SHP77 treated with DMSO at 0.1 percent for 48 hours (cell line): ENCODE measurements around the gene SHD.
A peak's percentile ranks its signal among the peaks of the same experiment; 100 is the strongest.

ENCODE experiments used
- DNase-seq: peaks from one replicate; lab custom pipeline; 2025; lab: John Stamatoyannopoulos, UW

The SHD gene

DNA sequence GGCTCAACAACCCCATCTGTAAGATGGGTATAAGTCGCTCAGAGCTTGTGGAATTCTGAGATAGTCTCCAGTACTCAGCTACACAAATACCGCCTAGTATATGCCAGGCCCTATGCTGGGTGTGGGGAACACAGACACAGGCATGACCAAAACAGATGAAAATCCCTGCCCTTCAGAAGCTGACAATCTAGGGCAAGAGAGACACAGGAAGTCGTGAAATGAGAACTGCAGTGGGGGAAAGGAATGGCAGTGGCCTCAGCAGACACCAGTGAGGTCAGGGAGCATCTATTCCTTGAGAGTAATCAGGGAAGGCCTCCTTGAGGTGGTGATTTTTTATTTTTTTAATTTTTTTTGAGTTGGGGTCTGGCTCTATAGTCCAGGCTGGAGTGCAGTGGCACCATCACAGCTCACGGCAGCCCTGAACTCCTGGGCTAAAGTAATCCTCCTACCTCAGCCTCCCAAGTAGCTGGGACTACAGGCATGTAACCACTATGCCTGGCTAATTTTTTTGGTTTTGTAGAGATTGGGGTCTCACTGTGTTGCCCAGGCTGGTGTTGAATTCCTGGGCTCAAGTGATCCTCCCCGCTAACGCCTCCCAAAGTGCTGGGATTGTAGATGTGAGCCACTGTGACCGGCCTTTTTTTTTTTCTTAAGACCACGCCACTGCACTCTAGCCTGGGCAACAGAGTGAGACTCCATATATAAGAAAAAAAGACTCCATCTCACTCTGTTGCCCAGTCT is 19.9 kb downstream of the SHD start:
- DNase-seq = no peak

GRCh38 chr19:4300589-4300988 is 21.5 kb downstream of the SHD start:
- no peak for DNase-seq

DNA sequence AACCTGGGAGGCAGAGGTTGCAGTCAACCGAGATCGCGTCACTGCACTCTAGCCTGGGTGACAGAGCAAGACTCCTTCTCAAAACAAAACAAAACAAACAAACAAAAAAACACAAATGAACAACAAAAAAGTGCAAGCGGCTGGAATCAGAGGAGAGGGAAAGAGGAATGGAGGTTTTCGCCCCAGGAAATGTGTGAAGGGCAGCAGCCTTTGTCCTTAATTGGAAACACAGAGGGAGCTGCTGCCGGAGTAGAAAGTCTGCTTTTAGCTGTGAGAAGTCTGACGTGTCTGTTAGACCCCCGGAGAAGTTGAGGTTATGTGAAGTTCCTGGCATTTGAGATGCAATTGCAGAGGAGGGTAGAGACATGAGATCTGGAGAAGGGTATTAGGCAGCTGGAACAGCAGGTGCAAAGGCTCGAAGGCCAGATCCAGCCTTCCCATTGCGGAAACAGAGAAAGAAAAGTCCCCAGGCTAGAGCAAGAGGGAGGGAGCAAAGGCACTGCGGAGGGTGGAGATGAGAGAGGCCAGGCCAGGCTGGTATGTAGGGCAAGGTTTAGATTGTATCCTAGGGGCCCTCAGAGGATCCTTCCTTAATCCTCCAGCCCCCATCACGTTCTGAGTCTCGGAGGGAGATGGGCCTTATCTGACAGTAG is 22.6 kb downstream of the SHD start:
- DNase-seq = no peak

- no peak for DNase-seq
These were observed 23.2 kb downstream of the SHD start, which contains the start of gene TMIGD2 for GRCh38 chr19:4302243-4302640. Gene TMIGD2 (minus strand): TSS chr19:4302389. CDS start chr19:4302385, 4 bp downstream.

DNA sequence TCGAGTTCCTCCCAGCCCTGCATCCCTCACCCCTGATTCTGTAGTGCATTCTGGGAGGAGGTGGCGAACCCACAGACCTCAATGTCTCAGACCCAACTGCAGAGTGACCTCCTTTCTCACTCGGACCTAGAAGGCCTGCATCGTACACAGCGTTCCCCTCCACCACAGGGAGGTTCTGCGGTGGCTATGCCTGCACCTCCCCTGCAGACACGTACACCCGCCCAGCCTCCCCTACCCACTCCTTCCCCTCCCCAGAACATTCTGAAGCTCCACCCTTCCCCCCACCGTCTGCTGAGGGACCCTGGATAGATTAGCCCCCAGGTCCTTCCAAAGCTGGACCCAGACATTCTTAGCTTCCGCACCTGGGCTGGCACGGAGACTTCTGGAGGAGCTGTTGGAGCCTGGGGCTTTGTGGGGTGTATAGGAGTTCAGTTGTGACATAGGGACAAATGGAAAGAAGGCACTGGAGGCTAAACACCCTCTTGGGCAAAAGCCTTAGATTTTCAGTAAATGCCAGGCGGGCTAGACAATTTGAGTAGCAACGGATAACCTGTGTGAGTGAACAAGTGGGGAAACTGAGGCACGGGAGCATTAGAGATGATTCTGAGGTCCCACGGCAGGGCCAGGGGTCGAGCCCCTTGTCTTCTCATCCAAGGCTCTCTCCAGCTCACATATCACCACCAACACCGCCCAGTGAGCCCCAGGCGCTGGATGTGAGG is 24.9 kb downstream of the SHD start:
- DNase-seq = no peak

GRCh38 chr19:4304538-4305256 is 25.6 kb downstream of the SHD start, which contains the start of gene FSD1:
Gene FSD1 (plus strand): TSS chr19:4304598. CDS start chr19:4304747, 149 bp downstream.
- peak; percentile 56 for DNase-seq

DNA sequence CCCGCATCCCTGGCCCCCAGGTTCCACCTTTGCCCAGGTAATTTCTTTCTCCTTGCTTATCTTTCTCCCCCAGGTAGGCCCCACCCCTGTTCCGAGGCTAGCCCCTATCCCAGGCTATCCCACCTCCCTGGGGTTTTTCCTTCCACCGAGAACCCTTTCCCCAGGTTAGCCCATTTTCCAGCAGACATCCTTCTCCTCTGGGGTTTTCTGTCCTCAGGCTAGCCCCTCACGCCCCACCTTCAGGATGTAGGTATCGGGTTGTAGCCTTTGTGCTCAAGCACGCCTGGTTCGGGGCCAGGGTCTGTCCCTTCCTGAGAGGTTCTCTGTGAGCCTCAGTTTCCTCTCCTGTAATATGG is 26.2 kb downstream of the SHD start:
- no peak for DNase-seq

DNA sequence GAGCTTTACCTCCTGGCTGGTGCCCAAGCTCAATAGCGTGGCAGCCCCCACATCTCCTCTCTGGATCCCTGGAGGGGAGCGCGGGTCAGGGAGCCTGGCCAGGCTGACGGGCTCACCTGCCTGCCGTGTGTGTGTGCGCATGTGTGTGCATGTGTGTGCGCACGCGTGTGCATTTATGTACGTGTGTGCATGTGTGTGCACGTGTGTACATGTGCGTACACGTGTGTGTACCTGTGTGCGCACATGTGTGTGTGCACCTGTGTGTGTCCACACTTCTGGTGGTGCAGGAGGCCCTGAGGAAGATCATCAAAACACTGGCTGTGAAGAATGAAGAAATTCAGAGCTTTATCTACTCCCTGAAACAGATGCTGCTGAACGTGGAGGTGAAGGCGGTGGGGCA is 26.6 kb downstream of the SHD start:
- no peak for DNase-seq

GRCh38 chr19:4310247-4311121 is 31.4 kb downstream of the SHD start:
- no peak for DNase-seq

GRCh38 chr19:4313847-4314490 is 34.9 kb downstream of the SHD start:
- DNase-seq = no peak

DNA sequence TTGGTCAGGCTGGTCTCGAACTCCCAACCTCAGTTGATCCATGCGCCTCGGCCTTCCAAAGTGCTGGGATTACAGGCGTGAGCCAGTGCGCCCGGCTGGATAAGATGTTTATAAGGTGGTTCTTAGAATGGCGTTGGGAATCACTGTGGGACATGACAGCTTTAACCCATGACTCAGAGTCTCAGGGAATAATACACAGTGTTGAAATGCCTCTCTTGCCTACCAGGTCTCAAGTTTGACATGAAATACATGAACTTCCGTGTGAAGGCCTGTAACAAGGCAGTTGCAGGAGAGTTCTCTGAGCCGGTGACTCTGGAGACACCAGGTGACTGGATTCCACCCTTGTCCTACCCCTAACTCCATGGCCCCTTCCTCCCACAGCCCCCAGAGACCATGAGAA is 37.9 kb downstream of the SHD start:
- no peak for DNase-seq

- DNase-seq = no peak
These were observed 39.4 kb downstream of the SHD start for GRCh38 chr19:4318460-4318859.

DNA sequence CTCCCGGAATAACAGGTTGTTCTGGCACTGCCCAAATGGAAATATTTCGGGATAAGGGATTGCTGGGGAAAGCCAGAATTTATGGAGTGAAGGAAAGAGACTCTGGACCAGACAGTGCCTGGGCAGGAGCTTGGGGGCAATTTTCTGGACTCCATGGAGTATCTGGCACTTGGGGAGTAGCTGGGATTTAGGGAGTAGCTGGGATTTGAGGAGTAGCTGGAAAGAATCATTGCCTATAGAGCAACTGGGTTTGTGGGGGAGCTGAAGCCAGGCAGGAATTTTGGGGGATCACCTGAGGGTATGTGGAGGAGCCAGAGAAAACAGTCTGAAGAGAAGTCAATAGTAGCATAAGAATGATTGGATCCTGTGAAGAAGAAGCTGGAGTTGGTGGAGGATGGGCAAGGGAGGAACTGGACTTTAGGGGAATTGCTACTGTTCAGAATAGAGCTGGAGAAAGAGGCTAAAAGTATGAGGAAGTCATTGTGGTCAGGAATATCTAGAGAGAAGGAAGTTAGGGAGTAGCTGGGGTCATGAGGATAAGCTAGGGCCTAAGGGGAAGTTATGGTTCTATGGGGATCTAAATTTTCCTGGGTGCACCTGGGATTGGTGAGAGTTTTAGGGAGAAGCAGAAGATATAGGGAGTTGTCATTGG is 40.1 kb downstream of the SHD start:
- no peak for DNase-seq

- DNase-seq = no peak
These were observed 41.4 kb downstream of the SHD start for GRCh38 chr19:4320419-4320818.

DNA sequence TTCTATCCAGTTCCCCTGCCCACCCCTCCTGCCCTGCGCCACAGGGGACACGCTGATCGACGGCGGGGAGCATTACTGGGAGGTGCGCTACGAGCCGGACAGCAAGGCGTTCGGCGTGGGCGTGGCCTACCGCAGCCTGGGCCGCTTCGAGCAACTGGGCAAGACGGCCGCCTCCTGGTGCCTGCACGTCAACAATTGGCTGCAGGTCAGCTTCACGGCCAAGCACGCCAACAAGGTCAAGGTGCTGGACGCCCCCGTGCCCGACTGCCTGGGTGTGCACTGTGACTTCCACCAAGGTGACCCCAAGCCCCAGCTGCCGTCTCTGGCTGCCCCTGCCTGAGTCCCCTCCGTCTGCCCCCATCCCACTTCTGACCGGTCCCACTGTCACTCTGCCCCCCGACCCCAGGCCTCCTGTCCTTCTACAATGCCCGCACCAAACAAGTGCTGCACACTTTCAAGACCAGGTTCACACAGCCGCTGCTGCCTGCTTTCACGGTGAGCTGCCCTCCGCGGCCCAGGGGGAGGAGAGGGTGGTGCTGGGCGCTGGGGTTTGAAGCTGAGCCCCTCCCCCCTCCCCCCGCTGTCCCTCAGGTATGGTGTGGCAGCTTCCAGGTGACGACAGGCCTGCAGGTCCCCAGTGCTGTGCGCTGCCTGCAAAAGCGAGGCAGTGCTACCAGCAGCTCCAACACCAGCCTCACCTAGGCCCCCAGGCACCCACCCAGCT is 44.0 kb downstream of the SHD start:
- no peak for DNase-seq

GRCh38 chr19:4323692-4324091 is 44.6 kb downstream of the SHD start:
- no peak for DNase-seq

- no peak for DNase-seq
These were observed 45.2 kb downstream of the SHD start for GRCh38 chr19:4324228-4324627.

GRCh38 chr19:4326215-4326836 is 47.3 kb downstream of the SHD start:
- DNase-seq = no peak

DNA sequence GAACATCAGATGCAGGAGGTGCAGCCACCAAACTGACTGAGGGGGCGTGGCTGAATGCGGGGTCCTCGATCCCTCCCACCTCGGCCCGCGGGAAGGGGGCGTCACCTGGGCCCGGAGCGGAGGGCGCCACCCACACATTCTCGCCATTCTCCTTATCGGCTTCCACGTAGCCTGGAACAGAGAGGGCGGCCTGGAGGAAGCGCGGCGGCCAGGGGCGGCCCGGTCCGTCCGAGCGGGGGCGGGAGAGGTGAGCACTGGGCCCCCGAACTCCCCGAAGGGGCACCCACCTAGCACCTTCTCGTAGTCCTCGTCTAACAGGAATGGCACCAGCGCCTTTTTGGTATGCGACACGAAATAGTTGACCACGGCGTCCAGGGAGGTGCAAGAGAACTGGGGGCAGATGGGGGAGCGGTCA is 47.8 kb downstream of the SHD start:
- no peak for DNase-seq
